C4-2B (cell line): ENCODE results near the gene ELMO1.

Experiments
- H3K27ac ChIP-seq: fragments of 450-650 bp; 2 replicates; pipeline ENCODE4 v1.5.1; 2017
- ZFX ChIP-seq: fragments of 450-650 bp; IDR thresholded peaks from 2 replicates; pipeline ENCODE4 v1.6.1; 2017
- TF ChIP-seq, protein P1 (sequence below): fragments of 450-650 bp; conservative IDR thresholded peaks from 2 replicates; pipeline ENCODE4 v1.5.1; 2017; ENCODE audit warnings: mild to moderate bottlenecking

ELMO1 gene

DNA sequence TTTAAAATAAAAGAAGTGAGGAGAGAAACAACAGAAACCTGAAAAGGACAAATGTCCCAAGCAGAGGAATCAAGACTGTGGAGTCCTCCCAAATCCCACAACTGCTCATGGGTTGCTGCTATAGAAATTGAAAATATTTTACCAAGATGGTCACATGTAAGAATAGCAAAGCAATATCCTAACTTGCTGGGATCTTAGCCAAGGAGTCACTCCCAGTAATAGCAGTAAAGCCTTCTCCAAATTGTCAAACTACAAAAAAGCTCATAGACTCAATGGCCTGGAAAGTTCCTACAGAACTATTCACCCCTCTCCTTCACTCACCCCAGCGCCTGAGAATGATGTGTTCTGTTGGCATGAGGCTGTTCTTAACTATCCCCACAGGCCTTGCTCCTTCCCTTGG, 186.5 kb downstream of the ELMO1 start:
- H3K27ac ChIP-seq: no peak overlapping the region
- TF ChIP-seq ZFX: no peak
- TF ChIP-seq, protein P1, sequence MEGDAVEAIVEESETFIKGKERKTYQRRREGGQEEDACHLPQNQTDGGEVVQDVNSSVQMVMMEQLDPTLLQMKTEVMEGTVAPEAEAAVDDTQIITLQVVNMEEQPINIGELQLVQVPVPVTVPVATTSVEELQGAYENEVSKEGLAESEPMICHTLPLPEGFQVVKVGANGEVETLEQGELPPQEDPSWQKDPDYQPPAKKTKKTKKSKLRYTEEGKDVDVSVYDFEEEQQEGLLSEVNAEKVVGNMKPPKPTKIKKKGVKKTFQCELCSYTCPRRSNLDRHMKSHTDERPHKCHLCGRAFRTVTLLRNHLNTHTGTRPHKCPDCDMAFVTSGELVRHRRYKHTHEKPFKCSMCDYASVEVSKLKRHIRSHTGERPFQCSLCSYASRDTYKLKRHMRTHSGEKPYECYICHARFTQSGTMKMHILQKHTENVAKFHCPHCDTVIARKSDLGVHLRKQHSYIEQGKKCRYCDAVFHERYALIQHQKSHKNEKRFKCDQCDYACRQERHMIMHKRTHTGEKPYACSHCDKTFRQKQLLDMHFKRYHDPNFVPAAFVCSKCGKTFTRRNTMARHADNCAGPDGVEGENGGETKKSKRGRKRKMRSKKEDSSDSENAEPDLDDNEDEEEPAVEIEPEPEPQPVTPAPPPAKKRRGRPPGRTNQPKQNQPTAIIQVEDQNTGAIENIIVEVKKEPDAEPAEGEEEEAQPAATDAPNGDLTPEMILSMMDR: no peak

DNA sequence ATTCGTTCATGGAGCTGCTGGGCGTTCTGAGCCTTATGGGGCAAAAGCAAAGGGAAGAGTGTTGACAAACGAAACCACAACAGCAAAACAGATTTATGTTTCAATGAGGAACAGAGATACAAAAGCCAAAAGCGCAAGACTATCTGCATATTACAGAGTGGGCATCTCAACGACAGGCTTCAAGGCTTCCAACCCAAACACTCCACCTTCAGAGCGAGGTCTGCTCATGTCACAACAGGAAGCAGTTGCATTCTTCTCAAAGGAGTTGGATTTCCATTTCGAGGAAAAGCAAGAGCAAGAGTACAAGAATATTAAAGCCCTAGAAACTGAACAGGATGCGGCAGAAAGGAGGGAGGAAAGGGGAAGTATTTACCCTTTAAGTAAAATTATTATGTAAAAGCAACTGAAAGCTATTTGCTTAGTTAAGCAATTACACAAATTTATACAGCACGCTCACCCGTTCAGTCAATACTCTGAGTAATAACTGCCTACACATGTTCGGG, 189.3 kb downstream of the ELMO1 start:
- no peak for TF ChIP-seq ZFX
- TF ChIP-seq, protein P1: no peak
- H3K27ac ChIP-seq: no peak overlapping the region

DNA sequence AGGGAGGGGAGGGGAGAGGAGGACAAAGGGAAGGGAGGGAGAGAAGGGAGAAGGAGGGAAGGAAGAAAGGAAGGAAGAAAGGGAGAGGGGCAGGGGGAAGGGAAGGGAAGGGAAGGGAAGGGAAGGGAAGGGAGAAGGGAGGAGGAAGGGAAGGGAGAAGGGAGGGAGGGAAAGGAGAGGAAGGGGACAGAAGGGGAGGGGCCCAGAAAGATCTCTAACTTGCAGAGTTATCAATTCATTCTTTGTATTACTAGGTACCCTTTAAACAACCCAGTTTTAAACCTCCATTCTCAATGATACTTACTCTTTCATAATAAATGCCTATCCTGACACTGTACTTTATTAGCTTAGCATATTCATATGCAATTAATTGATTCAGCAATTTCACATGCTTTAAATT, 192.0 kb downstream of the ELMO1 start:
- no peak overlapping the region for H3K27ac ChIP-seq
- TF ChIP-seq, protein P1: no peak
- no peak for TF ChIP-seq ZFX

DNA sequence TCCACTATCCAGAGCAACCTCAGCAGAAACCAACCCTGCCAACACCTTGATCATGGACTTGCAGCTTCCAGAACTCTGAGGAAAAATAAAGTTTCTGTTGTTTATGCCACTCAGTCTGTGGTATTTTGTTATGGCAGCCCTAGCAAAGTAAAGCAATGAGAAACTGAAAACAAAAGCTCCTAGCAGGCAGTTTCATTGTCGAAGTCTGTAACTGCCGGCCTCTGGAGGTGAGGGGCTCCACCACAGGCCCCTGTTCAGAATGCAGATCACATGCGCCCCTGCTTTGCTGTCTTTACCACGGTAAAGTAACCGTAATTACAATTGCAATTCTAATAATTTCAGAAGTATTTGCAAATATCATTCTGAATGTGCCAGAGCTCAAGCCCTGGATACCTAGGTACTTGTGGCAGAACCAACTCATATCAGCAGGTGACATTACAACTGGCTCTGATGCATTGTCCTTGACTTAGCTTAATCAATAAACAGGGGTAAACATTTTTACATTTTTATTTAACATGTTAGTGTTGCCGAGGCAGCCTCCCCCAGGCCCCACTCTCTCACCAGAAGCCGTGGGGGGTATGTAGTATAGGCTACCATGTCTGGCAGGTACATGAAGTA, 193.2 kb downstream of the ELMO1 start:
- TF ChIP-seq, protein P1: no peak
- no peak for TF ChIP-seq ZFX
- no peak overlapping the region for H3K27ac ChIP-seq

DNA sequence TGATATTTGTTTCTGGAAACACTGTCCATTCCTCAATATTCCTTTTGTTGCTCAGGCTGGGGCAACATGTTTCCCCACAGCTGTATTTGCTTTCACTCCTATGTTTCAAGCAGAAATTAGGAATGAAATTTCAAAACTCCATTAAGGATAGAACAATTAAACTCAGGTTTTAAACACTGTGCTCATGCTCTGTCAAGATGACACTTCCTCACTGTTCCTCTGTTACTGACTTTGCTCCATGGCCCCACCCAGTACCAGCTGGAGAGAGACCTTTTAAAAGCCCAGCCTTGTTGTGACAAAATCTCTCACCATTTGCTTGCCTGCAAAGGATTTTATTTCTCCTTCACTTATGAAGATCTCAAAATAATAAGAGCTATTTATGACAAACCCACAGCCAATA, 197.4 kb downstream of the ELMO1 start:
- TF ChIP-seq ZFX: no peak
- TF ChIP-seq, protein P1: no peak
- no peak overlapping the region for H3K27ac ChIP-seq

DNA sequence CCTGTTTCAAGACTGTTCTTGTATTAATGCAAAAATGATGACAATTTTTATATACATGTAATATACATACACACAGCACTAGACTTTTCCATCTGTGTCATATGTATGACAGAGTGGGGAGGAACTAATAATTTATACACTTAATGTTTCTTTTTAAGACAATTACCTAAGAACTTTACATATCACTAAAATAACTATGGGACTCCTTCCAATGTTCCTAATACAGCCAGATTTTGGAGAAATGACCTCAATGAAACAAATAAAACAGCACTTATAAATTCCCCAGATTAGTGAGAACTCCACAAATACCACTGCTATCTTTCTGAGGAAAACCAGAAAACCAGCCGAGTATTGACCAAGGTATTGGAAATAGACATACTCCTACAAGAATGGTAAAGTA, 199.4 kb downstream of the ELMO1 start:
- TF ChIP-seq, protein P1: no peak
- no peak for TF ChIP-seq ZFX
- no peak overlapping the region for H3K27ac ChIP-seq

DNA sequence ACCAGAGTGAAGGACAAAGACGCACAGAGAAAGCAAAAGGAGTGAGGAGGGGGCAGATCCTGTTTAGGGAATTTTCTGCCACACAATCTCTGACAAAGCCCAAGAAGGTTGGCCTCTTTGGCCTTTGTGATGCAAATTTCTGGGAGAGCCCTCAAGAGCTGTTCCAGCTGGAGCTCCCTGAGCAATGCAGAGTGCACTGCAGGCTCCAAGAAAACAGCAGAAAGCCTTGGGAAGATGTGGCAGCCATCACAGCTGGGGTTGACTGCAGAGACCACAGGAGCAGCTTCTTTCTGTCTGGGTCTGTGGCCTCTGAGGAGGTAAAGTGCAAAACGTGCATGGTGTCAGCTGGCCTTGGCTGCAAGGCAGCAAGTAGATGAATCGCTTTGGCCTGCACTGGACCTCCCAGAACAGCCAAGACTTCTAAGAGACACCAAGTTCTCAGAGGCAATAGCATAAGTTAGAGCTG, 200.2 kb downstream of the ELMO1 start:
- no peak overlapping the region for H3K27ac ChIP-seq
- TF ChIP-seq ZFX: no peak
- TF ChIP-seq, protein P1: no peak
